HUES48 (cell line): ENCODE results near the gene STEEP1.
"Not testable (repeated sequence)": the region's sequence is repeated elsewhere in the genome, so short reads cannot be mapped to it uniquely, and the experiment has no call there.

ENCODE experiments used
- H3K27ac ChIP-seq: one replicate; pipeline ENCODE4 v1.7.0; 2013; ENCODE audit warnings: low read depth, low read length, inconsistent platforms
- H3K27me3 ChIP-seq: 2 replicates; pipeline ENCODE4 v1.6.1; 2013; ENCODE audit warnings: mild to moderate bottlenecking, low read length; ENCODE audit not compliant: control insufficient read depth, insufficient read depth
- H3K36me3 ChIP-seq: 2 replicates; pipeline ENCODE4 v1.6.1; 2013; ENCODE audit warnings: low read length; ENCODE audit not compliant: control insufficient read depth, insufficient read depth
- H3K4me1 ChIP-seq: 2 replicates; pipeline ENCODE4 v1.6.1; 2013; ENCODE audit warnings: mild to moderate bottlenecking, low read length; ENCODE audit not compliant: control insufficient read depth, insufficient read depth
- H3K4me3 ChIP-seq: 2 replicates; pipeline ENCODE4 v1.5.1; 2013; ENCODE audit warnings: mild to moderate bottlenecking, low read depth, low read length
- H3K9ac ChIP-seq: 2 replicates; pipeline ENCODE4 v1.6.1; 2013; ENCODE audit warnings: mild to moderate bottlenecking, low read depth, low read length, moderate library complexity
- H3K9me3 ChIP-seq: 2 replicates; pipeline ENCODE4 v1.6.1; 2013; ENCODE audit warnings: low read length; ENCODE audit not compliant: control insufficient read depth, insufficient read depth

Gene STEEP1

GRCh38 chrX:119529345-119530276 lies 35.6 kb downstream of the STEEP1 start:
- no peak overlapping the region for H3K9ac ChIP-seq
- H3K4me3 ChIP-seq = no peak overlapping the region
- no peaks in the 10 kb centered on the region for H3K27me3 ChIP-seq
- H3K4me1 ChIP-seq = no peaks in the 10 kb centered on the region
- no peak overlapping the region for H3K27ac ChIP-seq
- H3K36me3 ChIP-seq = no peaks in the 10 kb centered on the region
- peaks cover 35% of the 10 kb centered on the region for H3K9me3 ChIP-seq

DNA sequence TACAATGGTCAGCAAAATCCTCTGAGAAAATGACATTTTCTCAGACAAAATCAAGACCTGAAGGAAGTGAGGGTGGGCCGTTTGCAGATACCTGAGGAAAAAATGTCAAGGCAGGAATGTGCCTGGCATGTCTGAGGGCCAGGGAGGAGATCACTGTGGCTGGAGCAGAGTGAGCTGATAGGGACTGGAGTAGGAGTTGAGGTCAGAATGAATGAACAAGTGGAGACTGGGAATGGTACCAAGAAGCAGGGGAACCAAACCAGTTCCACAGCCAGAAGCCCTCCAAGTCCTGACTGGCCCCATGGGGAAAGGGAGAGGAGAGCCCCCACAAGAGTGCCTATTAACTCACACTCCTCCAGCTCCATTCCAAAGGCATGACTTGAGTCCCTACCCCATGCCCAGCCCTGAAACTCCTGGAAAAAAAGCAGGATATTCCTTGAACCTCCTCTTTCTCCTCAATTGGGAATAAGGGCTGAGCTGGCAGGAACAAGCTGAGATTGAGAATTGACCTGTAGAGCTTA lies 41.5 kb downstream of the STEEP1 start:
- no peak overlapping the region for H3K4me3 ChIP-seq
- no peaks in the 10 kb centered on the region for H3K4me1 ChIP-seq
- H3K36me3 ChIP-seq = no peaks in the 10 kb centered on the region
- H3K9ac ChIP-seq = no peak overlapping the region
- no peak overlapping the region for H3K27ac ChIP-seq
- peaks cover 22% of the 10 kb centered on the region for H3K9me3 ChIP-seq
- H3K27me3 ChIP-seq = no peaks in the 10 kb centered on the region

DNA sequence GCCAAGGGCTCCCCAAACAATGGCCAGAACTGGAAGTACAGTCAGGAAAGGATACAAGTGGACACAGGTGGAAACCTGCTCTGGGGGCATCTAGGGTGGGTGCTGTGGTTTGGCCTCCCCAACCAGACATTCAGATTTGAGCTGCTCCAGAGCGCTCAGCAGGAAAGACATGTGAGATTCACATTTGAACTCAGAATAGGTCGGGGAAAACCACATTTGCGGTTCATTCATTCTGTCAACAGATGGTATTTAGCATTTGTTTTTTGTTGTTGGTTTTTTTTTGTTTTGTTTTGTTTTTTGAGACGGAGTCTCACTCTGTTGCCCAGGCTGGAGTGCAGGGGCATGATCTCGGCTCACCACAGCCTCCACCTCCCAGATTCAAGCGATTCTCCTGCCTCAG lies 44.0 kb downstream of the STEEP1 start:
- no peak overlapping the region for H3K27ac ChIP-seq

GRCh38 chrX:119518371-119518770 lies 46.8 kb downstream of the STEEP1 start:
- H3K4me3 ChIP-seq = no peak overlapping the region
- peaks cover 12% of the 10 kb centered on the region for H3K9me3 ChIP-seq
- no peaks in the 10 kb centered on the region for H3K36me3 ChIP-seq
- no peaks in the 10 kb centered on the region for H3K27me3 ChIP-seq
- no peak overlapping the region for H3K9ac ChIP-seq
- H3K4me1 ChIP-seq = no peaks in the 10 kb centered on the region
- no peak overlapping the region for H3K27ac ChIP-seq

More for the DNA sequence above, 44.0 kb downstream of the STEEP1 start:
- no peak overlapping the region for H3K4me3 ChIP-seq
- no peaks in the 10 kb centered on the region for H3K36me3 ChIP-seq
- H3K9ac ChIP-seq = no peak overlapping the region
- H3K9me3 ChIP-seq = peaks cover 13% of the 10 kb centered on the region
- no peaks in the 10 kb centered on the region for H3K4me1 ChIP-seq
- no peaks in the 10 kb centered on the region for H3K27me3 ChIP-seq

GRCh38 chrX:119516157-119516702 lies 49.0 kb downstream of the STEEP1 start:
- H3K4me3 ChIP-seq = no peak overlapping the region
- no peaks in the 10 kb centered on the region for H3K27me3 ChIP-seq
- H3K36me3 ChIP-seq = no peaks in the 10 kb centered on the region
- no peak overlapping the region for H3K27ac ChIP-seq
- H3K4me1 ChIP-seq = no peaks in the 10 kb centered on the region
- no peak overlapping the region for H3K9ac ChIP-seq
- H3K9me3 ChIP-seq = peaks cover 12% of the 10 kb centered on the region

- Histone ChIP-seq H3K9ac (no peak overlapping the region), H3K4me1 (no peaks in the 10 kb centered on the region), H3K27ac (no peak overlapping the region), H3K27me3 (no peaks in the 10 kb centered on the region), H3K9me3 (peaks cover 15% of the 10 kb centered on the region; the same call in 1 of the 2 replicates), H3K36me3 (no peaks in the 10 kb centered on the region), H3K4me3 (no peak overlapping the region)
Observed at GRCh38 chrX:119512146-119512800, 52.9 kb downstream of the STEEP1 start.

GRCh38 chrX:119507206-119507605 lies 58.0 kb downstream of the STEEP1 start:
- no peaks in the 10 kb centered on the region for H3K4me1 ChIP-seq
- H3K9ac ChIP-seq = no peak overlapping the region
- no peaks in the 10 kb centered on the region for H3K27me3 ChIP-seq
- H3K9me3 ChIP-seq = peaks cover 21% of the 10 kb centered on the region; the same call in 1 of the 2 replicates
- H3K4me3 ChIP-seq = no peak overlapping the region
- H3K36me3 ChIP-seq = no peaks in the 10 kb centered on the region
- no peak overlapping the region for H3K27ac ChIP-seq

GRCh38 chrX:119505945-119506344 lies 59.3 kb downstream of the STEEP1 start:
- Histone ChIP-seq H3K27ac (no peak overlapping the region), H3K27me3 (no peaks in the 10 kb centered on the region), H3K4me3 (no peak overlapping the region), H3K9ac (no peak overlapping the region), H3K36me3 (no peaks in the 10 kb centered on the region), H3K4me1 (no peaks in the 10 kb centered on the region), H3K9me3 (peaks cover 21% of the 10 kb centered on the region; the same call in 1 of the 2 replicates)

GRCh38 chrX:119505145-119505544 lies 60.1 kb downstream of the STEEP1 start:
- H3K9me3 ChIP-seq = peaks cover 25% of the 10 kb centered on the region; the same call in 1 of the 2 replicates
- not testable (repeated sequence) for H3K9ac ChIP-seq, H3K4me3 ChIP-seq, H3K27me3 ChIP-seq, H3K36me3 ChIP-seq, H3K4me1 ChIP-seq, H3K27ac ChIP-seq

- Histone ChIP-seq H3K27me3 (no peaks in the 10 kb centered on the region), H3K27ac (peak overlapping the region; percentile 40), H3K4me3 (no peak overlapping the region), H3K36me3 (no peaks in the 10 kb centered on the region), H3K9me3 (peaks cover 26% of the 10 kb centered on the region; the same call in 1 of the 2 replicates), H3K4me1 (no peaks in the 10 kb centered on the region), H3K9ac (no peak overlapping the region)
Observed at GRCh38 chrX:119503484-119503861, 61.7 kb downstream of the STEEP1 start.
